HL-60/S4 treated with retinoic acid at 250 ng/mL for 4 days and 3 days (cell line): ENCODE results near the gene ETV1.

Experiments
- in situ Hi-C: fragments of 300-500 bp; cut with MboI; formaldehyde crosslinking; loops from 2 replicates; pipeline ENCODE4 v1.7.0; 2022; ENCODE audit warnings: low sequenced_read_pairs

Gene ETV1

DNA sequence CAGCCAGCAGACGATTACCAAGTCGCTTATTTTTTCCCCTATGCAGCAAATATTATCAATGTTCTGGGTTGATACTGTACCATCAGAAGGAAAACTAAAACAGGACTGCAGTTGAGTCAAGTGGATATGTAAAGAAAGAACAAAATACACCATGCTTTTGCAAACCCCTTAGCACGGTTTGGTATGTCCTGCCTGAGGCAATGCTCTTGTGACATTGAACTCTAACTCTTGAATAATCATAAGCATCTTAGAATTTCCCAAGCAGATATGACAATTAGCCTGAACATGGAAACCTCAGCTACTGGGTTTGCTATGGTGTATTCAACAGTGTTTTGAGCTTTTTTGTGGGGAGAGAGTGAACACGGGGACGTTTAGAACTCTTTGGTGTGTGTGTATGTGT, 107.4 kb downstream of the ETV1 start:
- in situ Hi-C loops = no loop called here

DNA sequence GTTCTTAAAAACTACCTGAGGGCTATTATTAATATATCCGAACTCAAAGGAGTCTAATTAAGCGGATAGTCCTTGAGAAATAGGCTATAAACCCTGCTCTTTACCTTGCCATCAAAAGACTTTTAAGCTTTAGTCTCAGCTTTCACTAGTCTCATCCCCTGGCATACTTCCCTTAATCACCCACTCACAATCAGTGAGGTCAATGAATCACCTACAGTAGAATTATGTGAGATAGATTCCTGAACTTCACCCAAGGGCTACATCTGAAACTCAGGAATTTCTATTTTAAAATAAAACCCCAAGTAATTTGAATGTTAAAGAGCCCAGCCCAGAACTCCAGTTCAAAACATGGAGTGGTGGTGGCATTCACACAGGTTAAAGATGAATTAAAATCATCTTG, 108.7 kb downstream of the ETV1 start:
- in situ Hi-C loops = no loop called here

DNA sequence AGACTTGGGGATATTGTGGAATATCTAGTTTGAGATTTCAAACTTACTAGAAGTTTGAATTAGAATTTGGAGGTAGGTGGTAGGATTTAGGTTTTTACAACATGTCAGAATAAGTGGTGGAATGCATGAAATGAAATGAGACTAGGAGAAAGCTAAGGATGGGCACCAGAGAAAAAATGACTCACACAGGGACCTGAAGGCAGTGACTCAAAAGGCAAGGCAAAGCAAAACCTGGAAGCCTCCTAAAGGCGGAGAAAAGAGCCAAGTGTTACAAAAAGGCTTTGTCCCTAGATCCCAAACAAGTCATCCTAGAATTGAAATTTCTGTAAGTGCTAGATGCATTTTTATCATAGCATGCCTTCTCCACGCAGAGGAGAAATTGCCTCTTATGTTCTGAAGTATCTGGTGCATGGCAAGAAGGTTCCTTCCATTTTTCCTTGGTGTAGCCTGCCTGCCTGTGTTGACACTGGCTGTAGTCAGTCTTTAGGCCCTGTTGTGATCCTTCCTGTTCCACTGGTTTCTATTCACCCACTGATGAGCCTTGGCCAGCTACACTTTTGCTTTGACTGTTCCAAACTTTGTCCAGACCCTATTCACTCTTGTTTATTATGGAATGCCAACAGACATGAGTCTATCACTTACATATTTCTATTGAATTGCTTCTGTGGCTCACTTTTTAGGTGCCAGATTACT, 109.3 kb downstream of the ETV1 start:
- in situ Hi-C loops = no loop called here

DNA sequence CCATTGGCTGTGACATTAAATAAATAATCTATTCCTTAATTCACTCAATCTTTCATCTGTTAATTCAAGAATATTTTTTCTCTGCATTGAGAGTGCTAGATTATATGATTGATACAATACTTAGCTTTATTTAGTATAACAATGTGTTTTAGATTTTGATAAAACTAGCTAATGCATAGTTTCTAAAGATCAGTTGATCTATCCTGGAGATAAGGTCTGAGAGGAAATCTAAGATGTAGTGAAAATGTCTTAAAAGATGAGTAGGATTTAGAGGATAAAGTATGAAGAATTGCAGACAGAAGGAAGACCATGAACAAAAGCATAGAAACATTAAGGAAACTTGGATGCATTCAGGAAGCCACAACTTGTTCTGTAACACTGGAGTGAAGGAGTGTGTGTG, 110.3 kb downstream of the ETV1 start:
- in situ Hi-C loops = no loop called here

DNA sequence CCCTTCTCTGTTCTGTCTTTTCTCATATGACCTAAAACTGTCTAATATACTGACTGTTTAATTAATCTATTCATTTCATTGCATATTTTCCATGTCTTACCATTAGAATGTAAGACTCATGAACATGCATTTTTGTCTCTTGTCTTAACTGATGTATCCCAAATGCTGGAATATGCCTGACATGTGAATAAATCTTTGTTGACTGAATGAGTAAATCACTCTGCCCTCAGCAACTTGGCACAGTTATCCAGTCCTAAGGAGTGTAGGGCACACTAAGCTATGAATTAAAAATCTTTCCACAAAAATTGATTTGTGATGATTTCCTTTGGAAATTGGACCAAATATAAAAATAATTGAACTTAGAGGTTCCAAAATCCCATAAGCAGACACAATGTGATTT, 111.3 kb downstream of the ETV1 start:
- in situ Hi-C loops = no loop called here

DNA sequence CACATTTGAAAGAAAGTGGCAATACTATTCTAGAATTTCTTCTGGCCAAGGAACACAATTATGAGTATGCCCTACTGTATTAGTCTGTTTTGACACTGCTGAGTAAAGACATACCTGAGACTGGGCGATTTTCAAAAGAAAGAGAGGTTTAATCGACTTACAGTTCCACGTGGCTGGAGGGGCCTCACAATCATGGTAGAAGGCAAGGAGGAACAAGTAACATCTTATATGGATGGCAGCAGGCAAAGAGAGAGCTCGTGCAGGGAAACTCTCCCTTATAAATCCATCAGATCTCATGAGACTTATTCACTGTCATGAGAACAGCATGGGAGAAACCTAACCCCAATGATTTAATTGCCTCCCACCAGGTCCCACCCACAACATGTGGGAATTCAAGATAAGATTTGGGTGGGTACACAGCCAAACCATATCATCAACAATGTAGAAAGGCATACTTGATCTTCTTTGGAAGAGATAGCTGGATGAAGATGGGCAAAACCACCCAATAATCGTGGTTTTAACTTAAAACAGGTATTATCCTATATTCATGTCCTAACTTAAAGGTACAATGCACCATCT, 113.9 kb downstream of the ETV1 start:
- in situ Hi-C loops = no loop called here

DNA sequence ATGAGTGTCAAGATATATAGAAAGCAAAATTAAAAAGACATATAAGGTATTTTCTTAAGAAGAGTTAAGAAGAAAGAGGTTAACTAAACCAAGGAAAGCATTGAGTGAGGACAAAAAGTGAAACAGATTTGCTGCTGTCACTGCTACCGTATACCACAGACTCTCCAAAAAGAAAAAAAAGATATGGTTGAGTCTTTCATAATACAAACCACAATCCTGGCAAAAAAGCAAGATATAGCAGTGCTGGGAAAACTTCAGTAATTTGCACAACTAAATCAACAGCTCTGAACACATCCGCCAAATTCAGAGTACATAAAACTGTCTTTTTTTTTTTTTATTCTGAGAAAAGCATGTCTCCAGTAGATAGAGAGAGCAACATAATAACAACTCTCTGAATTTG, 114.7 kb downstream of the ETV1 start:
- in situ Hi-C loops = no loop called here

DNA sequence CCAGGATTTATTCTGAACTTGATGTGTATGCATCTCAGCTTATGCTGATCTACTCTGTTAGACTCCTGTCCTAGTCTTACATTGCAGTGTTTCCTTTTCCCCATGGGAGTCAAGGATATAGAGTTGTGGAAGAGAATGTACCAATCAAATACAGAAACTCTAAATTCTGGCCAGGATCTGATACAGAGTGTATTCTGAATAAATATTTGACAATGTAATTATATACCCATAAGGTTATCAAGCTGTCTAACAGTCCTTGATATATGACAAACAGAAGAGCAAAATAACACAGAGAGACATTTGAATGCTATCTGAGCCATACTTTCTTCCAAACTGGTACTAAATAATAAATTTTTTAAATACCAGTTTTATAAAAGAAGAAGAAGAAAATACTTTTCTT, 116.8 kb downstream of the ETV1 start:
- in situ Hi-C loops = no loop called here

DNA sequence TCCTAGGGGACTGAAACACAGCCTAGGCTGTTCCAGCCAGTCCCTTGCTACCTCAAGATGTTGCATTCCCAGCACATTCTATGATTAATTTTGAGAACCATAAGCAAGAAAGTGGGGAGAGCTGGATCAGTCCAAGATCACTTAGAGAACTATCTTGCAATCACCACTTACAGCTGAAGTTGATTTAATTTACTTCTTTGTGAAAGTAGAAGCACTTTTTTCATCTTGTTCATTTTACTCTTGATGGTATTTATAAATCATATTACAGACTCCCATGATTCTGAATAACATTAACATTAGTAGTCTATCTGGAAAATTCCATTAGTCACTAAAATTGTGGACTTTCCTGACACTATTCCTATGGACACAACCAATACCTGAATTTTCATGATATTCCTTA, 118.5 kb downstream of the ETV1 start:
- in situ Hi-C loops = no loop called here

DNA sequence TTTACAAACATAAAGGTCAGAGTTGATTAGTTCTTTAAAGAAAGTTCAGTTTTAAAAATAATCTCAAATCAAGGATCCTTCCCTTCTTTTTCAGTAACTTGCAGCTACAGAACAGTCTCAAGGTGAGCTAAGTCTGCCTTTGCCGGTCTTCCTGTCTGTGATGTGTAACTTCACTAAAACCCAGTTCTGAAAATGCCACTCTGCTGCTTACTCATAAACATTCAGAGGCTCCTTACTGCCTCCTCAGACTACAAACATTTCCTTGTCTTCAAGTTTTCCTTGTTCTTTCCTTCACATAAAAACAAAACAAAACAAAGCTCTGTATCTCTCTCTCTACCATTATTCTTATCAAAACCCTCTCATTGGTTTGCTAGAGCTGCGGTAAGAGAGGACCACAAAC, 128.7 kb downstream of the ETV1 start:
- in situ Hi-C loops = no loop called here

DNA sequence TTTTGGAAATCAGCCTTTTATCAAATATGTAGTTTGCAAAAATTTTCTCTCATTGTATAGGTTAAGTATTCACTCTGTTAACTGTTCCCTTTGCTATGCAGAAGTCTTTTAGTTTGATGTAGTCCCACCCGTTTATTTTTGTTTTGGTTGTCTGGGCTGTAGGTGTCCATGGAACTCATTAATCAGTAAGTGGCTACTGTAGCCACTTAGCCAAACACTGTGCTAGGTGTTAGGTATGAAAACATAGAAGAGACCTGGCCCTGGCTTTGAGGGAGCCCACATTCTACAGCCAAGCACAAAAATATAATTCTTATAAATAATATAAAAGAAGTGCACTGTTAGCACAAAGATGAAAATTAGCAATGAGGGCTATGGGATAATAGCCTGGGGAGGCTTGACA, 133.5 kb downstream of the ETV1 start:
- in situ Hi-C loops = no loop called here

DNA sequence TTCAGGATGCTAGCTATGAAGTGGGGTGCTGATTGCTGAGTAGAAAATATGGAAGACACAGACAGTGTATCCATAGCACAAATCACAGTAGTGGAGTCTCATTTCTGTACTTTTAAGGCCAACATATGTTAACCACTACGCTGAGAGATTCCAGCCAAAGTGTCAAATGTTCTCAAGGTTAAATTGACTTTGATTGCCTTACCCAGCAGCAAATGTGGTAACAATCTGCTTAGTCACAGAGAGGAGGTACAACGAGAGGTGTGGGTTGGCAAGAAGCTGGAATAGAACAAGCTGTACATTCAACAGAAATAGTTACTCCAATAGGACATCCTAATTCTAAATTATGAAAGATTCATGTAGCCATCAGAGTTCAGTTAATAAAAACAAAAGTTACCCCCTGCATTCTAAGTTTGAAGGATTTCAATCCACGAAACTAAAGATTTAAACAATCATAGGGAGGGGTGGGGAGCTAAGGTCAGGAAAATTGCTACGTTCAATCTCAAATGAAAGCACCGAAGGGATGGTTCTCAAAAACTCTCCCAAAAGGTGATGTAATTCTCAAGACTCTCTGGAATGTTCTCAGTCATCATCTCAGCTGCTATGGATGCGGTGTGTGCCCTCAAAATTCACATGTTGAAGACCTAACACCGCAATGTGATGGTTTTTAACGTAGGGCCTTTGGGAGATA, 137.0 kb downstream of the ETV1 start:
- in situ Hi-C loops = no loop called here

DNA sequence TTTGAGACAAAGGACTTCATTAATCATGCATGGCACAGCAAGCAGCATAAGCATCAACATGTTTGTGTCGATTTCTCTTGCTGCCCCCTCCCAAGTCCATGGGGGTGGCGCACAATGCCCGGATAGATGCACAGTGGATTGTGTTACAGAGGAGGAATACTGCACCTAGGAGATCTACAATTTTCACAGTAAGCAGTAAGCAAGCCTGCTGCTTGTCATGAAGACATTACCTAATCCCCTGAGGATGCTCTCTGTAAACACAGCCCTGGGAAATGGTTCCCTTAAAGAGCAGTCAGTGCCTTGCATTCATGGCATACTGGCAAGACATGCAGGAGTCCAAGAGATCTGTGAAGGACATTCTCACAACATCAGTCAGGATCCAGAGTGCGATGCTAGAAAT, 137.7 kb downstream of the ETV1 start:
- in situ Hi-C loops = no loop called here

DNA sequence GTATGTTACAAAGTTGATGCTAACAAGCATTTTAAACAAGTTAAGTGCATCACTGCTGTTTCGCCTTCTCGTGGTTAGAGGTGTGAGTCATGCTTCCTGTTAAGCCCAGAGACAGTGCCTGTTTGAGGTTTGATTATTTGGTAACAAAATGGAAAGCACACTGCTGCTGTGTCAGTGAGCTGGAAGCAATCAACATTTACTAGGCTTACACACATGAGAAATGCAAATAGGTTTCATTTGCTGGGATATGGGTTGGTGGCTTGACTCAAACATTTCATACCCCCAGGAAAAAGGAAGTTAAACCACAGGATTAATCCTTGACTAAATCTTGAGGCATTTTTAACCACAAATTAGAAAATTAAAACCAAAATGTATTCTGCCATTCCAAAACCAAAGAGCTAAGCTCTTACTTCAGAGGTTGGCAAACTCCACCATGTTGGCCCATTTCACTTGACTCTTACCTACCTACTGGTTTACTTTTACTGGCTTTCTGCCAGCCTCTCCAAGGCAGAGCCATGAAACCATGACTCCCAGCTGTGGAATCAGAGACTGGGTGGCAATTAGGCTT, 139.2 kb downstream of the ETV1 start:
- in situ Hi-C loops = no loop called here

DNA sequence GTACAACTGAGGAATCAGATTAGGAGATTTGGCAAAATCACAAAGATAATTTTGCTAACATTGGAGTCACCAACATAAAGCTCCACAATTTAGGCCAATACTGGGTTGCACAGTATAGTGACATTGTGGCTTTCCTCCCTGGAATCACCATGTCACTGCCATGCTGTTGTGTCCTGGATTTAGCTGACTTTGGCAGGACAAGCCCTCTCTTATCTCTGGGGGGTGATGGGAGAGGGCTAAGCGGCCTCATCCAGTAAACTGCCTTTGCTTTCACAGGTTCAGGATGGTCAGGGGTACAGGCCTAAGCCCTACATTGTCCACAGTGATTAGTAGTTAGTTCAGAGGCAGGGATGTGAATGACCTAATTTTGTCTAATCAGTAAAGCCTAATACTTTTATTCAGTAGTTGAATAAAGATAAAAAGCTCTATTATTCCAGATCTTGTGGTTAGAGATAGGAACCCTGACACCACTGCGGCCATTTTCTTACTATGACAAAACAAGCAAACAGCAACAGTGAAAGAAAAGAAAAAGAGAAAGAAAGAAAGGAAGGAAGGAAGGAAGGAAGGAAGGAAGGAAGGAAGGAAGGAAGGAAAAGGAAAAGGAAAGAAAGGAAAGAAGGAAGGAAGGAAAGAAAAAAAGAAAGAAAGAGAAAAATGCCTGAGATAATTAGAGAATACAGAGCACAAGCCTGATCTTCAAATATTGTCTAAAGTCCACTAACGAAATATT, 140.1 kb downstream of the ETV1 start:
- in situ Hi-C loops = no loop called here

DNA sequence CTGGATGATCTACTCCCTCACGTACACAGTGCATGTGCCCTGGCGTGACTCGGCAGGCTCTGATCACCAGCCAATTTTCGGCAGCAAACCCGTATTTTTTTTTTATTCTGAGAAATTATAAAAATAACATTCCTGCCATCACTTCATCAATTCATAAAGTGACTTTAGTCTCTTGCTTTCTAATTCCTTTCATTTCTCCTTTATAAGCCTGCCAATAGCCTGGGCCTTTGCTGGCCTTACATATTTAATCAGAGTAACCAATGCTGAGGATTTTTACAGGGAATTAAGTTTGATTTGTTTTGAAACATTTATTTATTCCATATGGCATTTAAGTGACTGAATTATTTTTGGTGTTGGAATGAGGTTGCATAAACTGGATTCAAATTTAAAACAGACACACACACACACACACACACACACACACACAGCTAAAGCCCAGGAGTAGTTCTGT, 140.8 kb downstream of the ETV1 start:
- in situ Hi-C loops = no loop called here

DNA sequence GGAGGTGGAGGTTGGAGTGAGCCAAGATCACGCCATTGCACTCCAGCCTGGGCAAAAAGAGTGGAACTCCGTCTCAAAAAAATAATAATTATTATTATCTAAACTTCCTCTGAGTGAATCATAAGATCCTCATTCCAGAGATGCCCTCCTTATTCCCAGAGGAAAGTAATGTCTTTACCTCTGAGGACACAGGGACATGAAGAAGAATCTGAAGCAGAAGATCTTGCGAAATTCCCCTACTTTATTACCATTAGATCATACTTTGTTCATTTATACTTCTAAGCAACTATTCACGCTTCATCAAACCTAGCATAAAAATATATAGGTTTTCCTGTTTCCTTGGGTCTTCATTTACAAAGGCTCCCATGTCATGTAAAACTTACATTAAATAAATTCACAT, 143.1 kb downstream of the ETV1 start:
- in situ Hi-C loops = no loop called here

DNA sequence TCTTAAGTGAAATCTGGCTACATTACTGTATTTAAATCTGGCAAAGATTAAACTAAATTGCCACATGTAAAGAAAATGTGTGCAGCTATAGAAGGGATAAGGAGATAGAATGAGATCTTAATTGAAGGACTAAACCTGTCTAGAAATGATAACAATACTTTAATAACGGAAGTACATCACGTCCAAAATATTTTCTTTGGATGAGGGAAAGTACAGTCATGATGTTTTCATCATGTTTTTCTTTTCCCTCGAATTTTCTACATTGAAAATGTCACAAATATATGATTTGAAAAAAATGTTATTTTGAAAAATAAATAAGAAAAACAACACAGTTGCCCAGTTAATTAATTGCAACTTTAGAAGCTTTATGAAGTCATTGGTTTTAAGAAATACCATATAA, 143.9 kb downstream of the ETV1 start:
- in situ Hi-C loops = no loop called here

DNA sequence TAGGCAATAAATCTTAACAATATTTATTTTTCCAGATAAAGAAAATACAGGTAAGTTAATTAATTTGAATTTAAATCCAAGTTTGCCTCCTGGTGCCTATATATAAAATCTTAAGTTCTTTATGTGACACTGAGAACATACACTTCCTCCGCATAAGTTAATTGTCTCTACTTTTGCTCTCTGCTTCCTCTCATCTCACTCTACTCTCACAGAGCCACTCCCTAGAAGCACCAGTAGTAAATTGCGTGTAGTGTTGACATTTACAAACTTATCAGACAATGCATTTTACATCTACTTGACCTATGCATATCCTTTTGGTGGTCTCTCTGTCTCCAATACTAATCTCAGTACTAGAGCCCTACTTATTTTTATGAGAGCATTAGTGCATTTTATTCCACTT, 144.5 kb downstream of the ETV1 start:
- in situ Hi-C loops = no loop called here

DNA sequence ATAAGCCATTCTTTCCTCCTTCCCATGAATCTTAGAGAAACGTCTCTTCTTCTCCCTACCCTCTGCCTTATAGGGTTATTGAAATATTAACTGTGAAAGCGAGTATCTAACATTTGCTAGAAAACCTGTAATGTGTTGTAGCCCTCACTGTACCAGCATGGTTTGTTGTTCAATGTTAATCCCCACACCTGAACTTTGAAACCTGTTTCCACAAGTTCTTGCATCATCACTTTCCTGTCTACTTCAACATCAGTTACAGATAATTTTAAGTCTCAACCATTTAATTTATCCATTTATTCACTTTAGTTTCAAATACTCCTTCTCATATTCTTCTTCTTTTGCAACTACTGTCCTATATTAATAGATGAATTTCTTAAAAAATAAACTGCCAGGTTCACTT, 148.2 kb downstream of the ETV1 start:
- in situ Hi-C loops = no loop called here
